HCT116 (cell line): Measurements from ENCODE around the gene PLCB1. TPM values are rescaled to one million over a fixed set of nuclear protein-coding genes. Genes with fewer than 3 reads are reported as not detected.

Source experiments
- ATAC-seq: fragments of 200-7000 bp; cut with Tn5 transposase; 2 replicates; pipeline ENCODE4 v1.9.1; 2020; ENCODE audit warnings: mild to moderate bottlenecking, moderate library complexity
- BruUV-seq: library from RNA; stranded (reverse); fragments of 400-500 nt; replicated peaks from 2 replicates; lab custom pipeline; 2021; lab: Mats Ljungman, UMichigan
- CTCF ChIA-PET: fragments of 300-600 bp; sonication (Branson Sonifier 250); formaldehyde crosslinking; loops from one replicate; lab custom pipeline; 2021; ENCODE audit warnings: antibody characterized with exemption; lab: Charles Lee
- POLR2A ChIA-PET: fragments of 300-600, 350-600 bp; sonication (Branson Sonifier 250); formaldehyde crosslinking; loops from one replicate; lab custom pipeline; 2021; ENCODE audit warnings: antibody characterized with exemption; lab: Charles Lee
- RAD21 ChIA-PET, 2 experiments: fragments of 300-600 bp; sonication (Branson Sonifier 250); formaldehyde crosslinking; loops; one replicate each; lab custom pipeline; 2023; ENCODE audit warnings: low total read pairs in 2 of 2; ENCODE audit not compliant: uncharacterized antibody in 2 of 2, unreplicated experiment in 2 of 2, low non-redundant PET in 1 of 2; lab: Charles Lee
- DNase-seq: peaks from one replicate; pipeline ENCODE4 v3.0.0-alpha.2; 2010; ENCODE audit warnings: low read depth, low spot score
- H2AFZ ChIP-seq: fragments of 200-600 bp; shearing (Covaris generic), sonication (generic); 2 replicates; pipeline ENCODE4 v1.6.1; 2017; ENCODE audit warnings: low read depth, mixed run types, mixed read lengths, antibody characterized with exemption, low read length; ENCODE audit not compliant: poor library complexity, severe bottlenecking
- H3K27ac ChIP-seq: 2 replicates; pipeline ENCODE4 v1.5.1; 2012; ENCODE audit warnings: low read depth, low read length
- H3K27me3 ChIP-seq: fragments of 200-600 bp; sonication (generic); 2 replicates; pipeline ENCODE4 v1.6.1; 2016; ENCODE audit warnings: mixed run types, low read length, mixed read lengths; ENCODE audit not compliant: insufficient read depth
- H3K36me3 ChIP-seq, 2 experiments: fragments of 200-500 bp in 1 of 2; fragments of 200-600 bp in 1 of 2; sonication (Bioruptor generic) in 1 of 2; sonication (generic) in 1 of 2; 2 replicates each; pipeline versions ENCODE4 v1.5.1 to v1.6.1; 2014 to 2016; ENCODE audit warnings: low read length in 2 of 2, inconsistent platforms in 1 of 2, mixed read lengths in 1 of 2, mixed run types in 1 of 2; ENCODE audit not compliant: insufficient read depth in 2 of 2, control insufficient read depth in 1 of 2
- H3K4me1 ChIP-seq, 2 experiments: fragments of 200-600 bp in 1 of 2; sonication (generic) in 1 of 2; 2 replicates each; pipeline versions ENCODE4 v1.5.1 to v1.6.1; 2012 to 2017; ENCODE audit warnings: low read length in 2 of 2, inconsistent platforms in 1 of 2, mild to moderate bottlenecking in 1 of 2, mixed read lengths in 1 of 2, mixed run types in 1 of 2, moderate library complexity in 1 of 2; ENCODE audit not compliant: insufficient read depth in 2 of 2, control insufficient read depth in 1 of 2
- H3K4me2 ChIP-seq: fragments of 200-600 bp; sonication (generic); 2 replicates; pipeline ENCODE4 v1.6.1; 2017; ENCODE audit warnings: mixed run types, low read length, mixed read lengths
- H3K4me3 ChIP-seq, 2 experiments: fragments of 200-600 bp in 1 of 2; sonication (generic) in 1 of 2; replicated peaks in 1 of 2; 2 replicates each; pipeline ENCODE4 v1.5.1; 2011 to 2016; ENCODE audit warnings: low read length in 2 of 2, control low read depth in 1 of 2, low read depth in 1 of 2, mild to moderate bottlenecking in 1 of 2, mixed read lengths in 1 of 2, mixed run types in 1 of 2
- H3K79me2 ChIP-seq: fragments of 200-600 bp; sonication (generic); 2 replicates; pipeline ENCODE4 v1.6.1; 2017; ENCODE audit warnings: mild to moderate bottlenecking, mixed run types, low read length, moderate library complexity, mixed read lengths; ENCODE audit not compliant: insufficient read depth
- H3K9ac ChIP-seq: fragments of 200-600 bp; sonication (generic); 2 replicates; pipeline ENCODE4 v1.6.1; 2016; ENCODE audit warnings: low read length, mixed read lengths
- H3K9me2 ChIP-seq: fragments of 200-600 bp; sonication (generic), shearing (Covaris generic); 2 replicates; pipeline ENCODE4 v1.6.1; 2017; ENCODE audit warnings: mixed run types, mild to moderate bottlenecking, moderate library complexity; ENCODE audit not compliant: insufficient read depth
- H3K9me3 ChIP-seq, 2 experiments: fragments of 200-500 bp in 1 of 2; fragments of 200-600 bp in 1 of 2; sonication (Bioruptor generic) in 1 of 2; sonication (generic) in 1 of 2; 2 replicates each; pipeline ENCODE4 v1.6.1; 2014 to 2017; ENCODE audit warnings: low read length in 2 of 2, mixed read lengths in 2 of 2, inconsistent platforms in 1 of 2, low read depth in 1 of 2, mild to moderate bottlenecking in 1 of 2, mixed run types in 1 of 2, moderate library complexity in 1 of 2; ENCODE audit not compliant: control insufficient read depth in 1 of 2, insufficient read depth in 1 of 2
- H4K20me1 ChIP-seq: fragments of 200-600 bp; sonication (generic), shearing (Covaris generic); 2 replicates; pipeline ENCODE4 v1.6.1; 2017; ENCODE audit warnings: mixed run types, mild to moderate bottlenecking, moderate library complexity; ENCODE audit not compliant: insufficient read depth
- ATF3 ChIP-seq: IDR thresholded peaks from 2 replicates; pipeline ENCODE4 v1.6.1; 2012
- CBX3 ChIP-seq: IDR thresholded peaks from 2 replicates; pipeline ENCODE4 v1.6.1; 2012; ENCODE audit warnings: low read depth
- CEBPB ChIP-seq: IDR thresholded peaks from 2 replicates; pipeline ENCODE4 v1.6.1; 2012; ENCODE audit warnings: low read depth
- ELF1 ChIP-seq: IDR thresholded peaks from 2 replicates; pipeline ENCODE4 v1.6.1; 2012; ENCODE audit warnings: low read depth, borderline replicate concordance
- FOSL1 ChIP-seq: IDR thresholded peaks from 2 replicates; pipeline ENCODE4 v1.6.1; 2012; ENCODE audit warnings: low read depth
- JUND ChIP-seq: IDR thresholded peaks from 2 replicates; pipeline ENCODE4 v1.6.1; 2012
- POLR2A ChIP-seq: IDR thresholded peaks from 2 replicates; pipeline ENCODE4 v1.7.0; 2011; ENCODE audit warnings: borderline replicate concordance; ENCODE audit not compliant: insufficient read depth, insufficient read length; ENCODE audit errors: extremely low read depth
- RAD21 ChIP-seq: IDR thresholded peaks from 2 replicates; pipeline ENCODE4 v1.6.1; 2012; ENCODE audit warnings: low read depth, mild to moderate bottlenecking
- REST ChIP-seq: IDR thresholded peaks from 2 replicates; pipeline ENCODE4 v1.6.1; 2012; ENCODE audit warnings: low read depth
- SP1 ChIP-seq: IDR thresholded peaks from 2 replicates; pipeline ENCODE4 v1.6.1; 2012; ENCODE audit warnings: low read depth
- SRF ChIP-seq: IDR thresholded peaks from 2 replicates; pipeline ENCODE4 v1.6.1; 2012; ENCODE audit warnings: low read depth
- ZBTB33 ChIP-seq: IDR thresholded peaks from 2 replicates; pipeline ENCODE4 v1.6.1; 2011; ENCODE audit warnings: mild to moderate bottlenecking, low read length, moderate library complexity; ENCODE audit not compliant: insufficient replicate concordance; ENCODE audit errors: extremely low read depth
- ZFX ChIP-seq: fragments of 450-650 bp; IDR thresholded peaks from 2 replicates; pipeline ENCODE4 v1.6.1; 2017
- ZNF274 ChIP-seq: fragments of 200-500 bp; sonication (Bioruptor generic); IDR thresholded peaks from 2 replicates; pipeline ENCODE4 v1.6.1; 2014; ENCODE audit warnings: mild to moderate bottlenecking, low read depth, low read length, inconsistent platforms
- intact Hi-C: fragments of 100-400 bp; cut with micrococcal nuclease; formaldehyde crosslinking; loops from 2 replicates; pipeline ENCODE4 v1.10.0; 2022
- total RNA-seq: library from RNA; stranded (reverse); gene quantifications from one replicate; pipeline ENCODE4 v1.2.1, GENCODE V29; 2021; ENCODE audit not compliant: unreplicated experiment
- TF ChIP-seq, protein P1 (sequence below): IDR thresholded peaks from 2 replicates; pipeline ENCODE4 v1.6.1; 2012

PLCB1 gene
- total RNA-seq, 1 experiment from 2014 or later, result 15.8 TPM

DNA sequence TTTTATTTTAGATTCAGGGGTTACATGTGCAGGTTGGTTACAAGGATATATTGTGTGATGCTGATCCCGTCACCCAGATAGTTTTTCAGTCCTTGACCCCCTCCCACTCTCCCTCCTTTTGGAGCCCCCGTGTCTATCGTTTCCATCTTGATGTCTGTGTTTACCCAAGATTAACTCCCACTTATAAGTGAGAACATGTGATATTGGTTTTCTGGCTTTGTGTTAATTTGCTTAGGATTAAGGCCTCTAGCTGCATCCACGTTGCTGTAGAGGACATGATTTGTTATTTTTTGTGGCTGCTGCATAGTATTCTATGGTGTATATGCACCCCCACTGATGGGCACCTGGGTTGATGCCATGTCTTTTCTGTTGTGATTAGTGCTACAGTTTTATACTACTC lies 178.6 kb downstream of the PLCB1 start:
- H3K36me3 ChIP-seq, result no peaks in the 10 kb centered on the region
- no peak overlapping the region for H3K9ac ChIP-seq
- DNase-seq, result no peak
- no peaks in the 10 kb centered on the region; the same call in 1 of the 2 replicates for H4K20me1 ChIP-seq
- ChIA-PET CTCF (no interaction called here), POLR2A (no interaction called here), RAD21 (no interaction called here)
- H3K27me3 ChIP-seq, result no peaks in the 10 kb centered on the region
- intact Hi-C loops, result no loop called here
- no TSS peak for BruUV-seq
- H3K4me3 ChIP-seq, result no peak overlapping the region
- no peaks in the 10 kb centered on the region for H3K4me1 ChIP-seq
- H3K4me2 ChIP-seq, result no peak overlapping the region
- H3K9me2 ChIP-seq, result no peaks in the 10 kb centered on the region
- no peak overlapping the region for H3K27ac ChIP-seq
- TF ChIP-seq ATF3 (no peak), CEBPB (no peak), RAD21 (no peak), SRF (no peak), CBX3 (no peak), JUND (no peak), ZFX (no peak), ELF1 (no peak), POLR2A (no peak), ZBTB33 (no peak), SP1 (no peak), FOSL1 (no peak), ZNF274 (no peak), REST (no peak)
- TF ChIP-seq, protein P1, sequence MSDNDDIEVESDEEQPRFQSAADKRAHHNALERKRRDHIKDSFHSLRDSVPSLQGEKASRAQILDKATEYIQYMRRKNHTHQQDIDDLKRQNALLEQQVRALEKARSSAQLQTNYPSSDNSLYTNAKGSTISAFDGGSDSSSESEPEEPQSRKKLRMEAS, result no peak
- no peak for ATAC-seq
- H3K9me3 ChIP-seq, result no peaks in the 10 kb centered on the region
- no peak overlapping the region for H2AFZ ChIP-seq
- H3K79me2 ChIP-seq, result no peaks in the 10 kb centered on the region
